Erythroblast (primary cell): ENCODE measurements around the gene GNA12.
A peak's percentile ranks its signal among the peaks of the same experiment; 100 is the strongest.

Experiments used
- GATA1 ChIP-seq: IDR thresholded peaks from 2 replicates; pipeline ENCODE4 v1.6.1; 2011; ENCODE audit warnings: low read depth, mild to moderate bottlenecking, control low read depth, low read length, moderate library complexity
- POLR2A ChIP-seq: IDR thresholded peaks from 2 replicates; pipeline ENCODE4 v1.6.1; 2011; ENCODE audit warnings: mild to moderate bottlenecking, low read length

DNA sequence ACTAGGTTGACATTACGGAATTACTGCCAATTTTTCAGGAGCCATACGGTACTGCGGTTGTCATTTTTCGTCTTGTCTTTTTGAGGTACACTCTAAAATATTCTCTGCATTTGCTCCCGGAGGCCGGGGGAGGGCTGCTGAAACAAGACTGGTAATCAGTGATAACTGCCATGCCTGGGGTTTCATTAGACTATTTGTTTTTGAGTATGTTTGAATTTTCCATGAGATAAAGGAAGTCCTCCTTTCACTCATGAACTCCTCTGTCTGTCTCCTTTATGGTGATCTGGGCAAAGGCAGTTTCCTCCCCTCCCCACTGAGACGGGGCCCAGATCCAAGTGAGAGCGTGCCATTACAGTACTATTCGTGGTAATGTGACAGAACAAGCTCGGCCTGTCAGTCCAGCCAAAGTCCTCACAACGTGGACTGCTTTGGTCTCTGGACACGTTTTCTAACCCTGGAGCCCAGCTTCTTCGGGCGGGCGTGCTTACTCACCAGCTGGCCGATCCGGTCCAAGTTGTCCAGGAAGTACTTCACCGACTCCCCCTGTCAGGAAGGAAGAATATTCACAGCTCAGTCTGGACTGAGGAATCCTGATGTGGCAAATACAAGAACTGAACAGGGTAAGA, 111.0 kb downstream of the GNA12 start:
- peak; percentile 78 for TF ChIP-seq POLR2A
- TF ChIP-seq GATA1: no peak
